A549 (cell line): ENCODE results near the gene UIMC1. TPM values are rescaled to one million over a fixed set of nuclear protein-coding genes. Genes with fewer than 3 reads are reported as not detected.

Experiments
- ATAC-seq, 2 experiments: fragments of 200-7000 bp in 1 of 2; fragments of >200 bp in 1 of 2; cut with Nextera tagmentation in 1 of 2; cut with Tn5 transposase in 1 of 2; 3 replicates each; pipeline versions ENCODE4 v1.8.0 to v1.9.1; 2018 to 2020; ENCODE audit warnings: mild to moderate bottlenecking in 1 of 2, moderate library complexity in 1 of 2
- CTCF ChIA-PET: fragments of 300-600 bp; sonication (Branson Sonifier 250); formaldehyde crosslinking; extraction: SDS; loops from one replicate; lab custom pipeline; 2021; ENCODE audit warnings: antibody characterized with exemption, inconsistent platforms; lab: Yijun Ruan, JAX
- POLR2A ChIA-PET: fragments of 350-600 bp; formaldehyde crosslinking; extraction: SDS; loops from one replicate; lab custom pipeline; 2021; ENCODE audit warnings: antibody characterized with exemption, inconsistent platforms; lab: Yijun Ruan, JAX
- DNase-seq, 2 experiments: peaks; one replicate each; pipeline versions ENCODE4 v3.0.0 to v3.0.0-alpha.2; 2011 to 2016; ENCODE audit warnings: low read depth in 1 of 2, low spot score in 1 of 2
- FAIRE-seq: peaks from 2 replicates; lab custom pipeline; 2011; peaks lifted over from hg19 to GRCh38; lab: Jason Lieb, UNC
- H3K27ac ChIP-seq, 2 experiments: fragments of >200 bp; sonication (Bioruptor Twin); formaldehyde crosslinking; 3 replicates each; pipeline ENCODE4 v1.5.1; 2016 to 2017
- H3K4me1 ChIP-seq: fragments of >200 bp; sonication (Bioruptor Twin); formaldehyde crosslinking; 3 replicates; pipeline ENCODE4 v1.6.1; 2016
- H3K4me2 ChIP-seq: fragments of >200 bp; sonication (Bioruptor Twin); formaldehyde crosslinking; 3 replicates; pipeline ENCODE4 v1.6.1; 2016
- H3K4me3 ChIP-seq: fragments of >200 bp; sonication (Bioruptor Twin); formaldehyde crosslinking; 3 replicates; pipeline ENCODE4 v1.5.1; 2016
- H3K9me3 ChIP-seq: fragments of >200 bp; sonication (Bioruptor Twin); formaldehyde crosslinking; 3 replicates; pipeline ENCODE4 v1.6.1; 2016
- CBX2 ChIP-seq: fragments of 200-600 bp; sonication (generic); IDR thresholded peaks from 2 replicates; pipeline ENCODE4 v1.6.1; 2016; ENCODE audit warnings: low read depth, mild to moderate bottlenecking, borderline replicate concordance
- EHMT2 ChIP-seq: fragments of 200-600 bp; sonication (generic); IDR thresholded peaks from 2 replicates; pipeline ENCODE4 v1.6.1; 2016; ENCODE audit warnings: antibody characterized with exemption, low read depth, mild to moderate bottlenecking, moderate library complexity
- HDAC2 ChIP-seq: fragments of 200-600 bp; sonication (generic); IDR thresholded peaks from 2 replicates; pipeline ENCODE4 v1.6.1; 2016
- HEYL ChIP-seq: fragments of 250-450 bp; sonication (Bioruptor Pico); IDR thresholded peaks from 2 replicates; pipeline ENCODE4 v1.8.0; 2021; ENCODE audit warnings: mild to moderate bottlenecking, moderate library complexity
- JUN ChIP-seq, 2 experiments: fragments of >200 bp; sonication (Bioruptor Twin); formaldehyde crosslinking; IDR thresholded peaks; 2 replicates in 1 of 2; 3 replicates in 1 of 2; pipeline ENCODE4 v1.6.1; 2016 to 2017
- MAZ ChIP-seq: fragments of 150-350 bp; IDR thresholded peaks from 2 replicates; pipeline ENCODE4 v1.6.1; 2014; ENCODE audit warnings: antibody characterized with exemption, low read depth, low read length, borderline replicate concordance
- NPAS2 ChIP-seq: fragments of 250-450 bp; sonication (Bioruptor Pico); IDR thresholded peaks from 2 replicates; pipeline ENCODE4 v1.8.0; 2022; ENCODE audit warnings: mild to moderate bottlenecking, moderate library complexity, borderline replicate concordance
- NR3C1 ChIP-seq: fragments of >200 bp; sonication (Bioruptor Twin); formaldehyde crosslinking; IDR thresholded peaks from 3 replicates; pipeline ENCODE4 v1.6.1; 2017
- PHF8 ChIP-seq: fragments of 200-600 bp; sonication (generic); IDR thresholded peaks from 2 replicates; pipeline ENCODE4 v1.6.1; 2016; ENCODE audit warnings: low read depth, mild to moderate bottlenecking, antibody characterized with exemption, moderate library complexity, borderline replicate concordance
- RNF2 ChIP-seq: fragments of 200-600 bp; sonication (generic); IDR thresholded peaks from 2 replicates; pipeline ENCODE4 v1.6.1; 2016; ENCODE audit warnings: low read depth, mild to moderate bottlenecking, antibody characterized with exemption, moderate library complexity, borderline replicate concordance
- ZNF302 ChIP-seq: fragments of 250-450 bp; sonication (Bioruptor Pico); IDR thresholded peaks from 2 replicates; pipeline ENCODE4 v1.9.0; 2021; ENCODE audit warnings: inconsistent platforms, mild to moderate bottlenecking, moderate library complexity
- ZSCAN20 ChIP-seq: fragments of 250-450 bp; sonication (Bioruptor Pico); IDR thresholded peaks from 2 replicates; pipeline ENCODE4 v1.8.0; 2022; ENCODE audit warnings: mild to moderate bottlenecking, moderate library complexity
- WGBS: methylation state at CpG from one replicate; pipeline ENCODE4 v1.1.6; 2017; ENCODE audit errors: missing lambda C conversion rate; 5-methylcytosine and 5-hydroxymethylcytosine counted together
- polyA plus RNA-seq, 4 experiments: library from polyadenylated mRNA; depleted of rRNA in 3 of 4; stranded (reverse); fragments of >200 nt; fragmentation: RNase III in 1 of 4; extraction: RNeasy Plus Mini Kit Qiagen cat#74134 plus additional on column Dnase treatment in 1 of 4; gene quantifications; 2 replicates in 3 of 4; 3 replicates in 1 of 4; pipeline ENCODE4 v1.2.3, GENCODE V29; 2011 to 2017
- TF ChIP-seq, protein P1 (sequence below): IDR thresholded peaks from 2 replicates; pipeline ENCODE4 v1.6.1; 2012
- TF ChIP-seq, protein P2 (sequence below): fragments of 250-450 bp; sonication (Bioruptor Pico); IDR thresholded peaks from 2 replicates; pipeline ENCODE4 v1.5.0; 2020; ENCODE audit warnings: low read depth, mild to moderate bottlenecking, moderate library complexity
- TF ChIP-seq, protein P3 (sequence below): fragments of >200 bp; sonication (Bioruptor Twin); formaldehyde crosslinking; IDR thresholded peaks from 3 replicates; pipeline ENCODE4 v1.5.1; 2016
- TF ChIP-seq, protein P4 (sequence below): fragments of 450-650 bp; IDR thresholded peaks from 2 replicates; pipeline ENCODE4 v1.6.1; 2014; ENCODE audit warnings: antibody characterized with exemption

UIMC1 gene
- polyA plus RNA-seq, 2 of the 4 experiments (the other 2 are of a cell fraction), result 47.8 to 52.5 TPM

DNA sequence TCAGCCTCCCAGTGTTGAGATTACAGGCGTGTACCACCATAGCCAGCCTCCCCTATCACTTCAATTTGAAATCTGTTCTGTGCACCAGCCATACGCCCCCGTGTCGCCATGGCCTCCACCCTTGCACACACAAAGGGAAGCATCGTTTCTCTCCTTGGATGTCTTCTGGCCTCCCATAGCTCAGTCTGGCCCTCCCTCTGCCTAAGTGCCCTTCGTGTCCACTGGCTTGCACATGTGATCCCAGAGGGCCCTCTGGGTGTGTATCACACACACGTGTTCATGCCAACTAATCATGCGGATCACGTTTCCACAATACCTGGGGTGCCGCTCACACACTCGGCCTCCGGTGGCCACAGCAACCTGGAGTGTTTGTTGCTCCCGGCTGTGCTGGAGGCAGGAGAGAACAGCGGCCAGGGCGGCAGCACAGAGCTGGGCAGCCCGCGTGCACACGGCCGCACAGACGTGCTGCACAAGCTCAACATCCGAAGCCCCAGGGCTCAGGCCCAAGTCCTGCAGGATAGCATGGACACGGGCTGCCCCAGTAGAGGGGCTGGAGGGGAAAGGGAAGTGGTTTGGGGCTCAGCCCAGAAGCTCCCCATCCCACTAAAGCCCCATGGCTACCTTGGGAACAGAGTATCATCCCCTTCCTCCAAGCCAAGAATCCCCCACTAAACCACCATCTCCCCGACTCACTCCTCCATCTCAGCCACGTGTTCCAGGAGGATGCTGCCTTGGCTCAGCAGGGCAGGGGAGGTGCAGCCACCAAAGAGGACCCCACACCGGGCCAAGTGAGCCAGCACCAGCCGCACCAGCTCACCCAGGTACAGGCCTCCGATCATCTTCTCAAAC, 118.3 kb downstream of the UIMC1 start:
- POLR2A ChIA-PET, result no interaction called here

DNA sequence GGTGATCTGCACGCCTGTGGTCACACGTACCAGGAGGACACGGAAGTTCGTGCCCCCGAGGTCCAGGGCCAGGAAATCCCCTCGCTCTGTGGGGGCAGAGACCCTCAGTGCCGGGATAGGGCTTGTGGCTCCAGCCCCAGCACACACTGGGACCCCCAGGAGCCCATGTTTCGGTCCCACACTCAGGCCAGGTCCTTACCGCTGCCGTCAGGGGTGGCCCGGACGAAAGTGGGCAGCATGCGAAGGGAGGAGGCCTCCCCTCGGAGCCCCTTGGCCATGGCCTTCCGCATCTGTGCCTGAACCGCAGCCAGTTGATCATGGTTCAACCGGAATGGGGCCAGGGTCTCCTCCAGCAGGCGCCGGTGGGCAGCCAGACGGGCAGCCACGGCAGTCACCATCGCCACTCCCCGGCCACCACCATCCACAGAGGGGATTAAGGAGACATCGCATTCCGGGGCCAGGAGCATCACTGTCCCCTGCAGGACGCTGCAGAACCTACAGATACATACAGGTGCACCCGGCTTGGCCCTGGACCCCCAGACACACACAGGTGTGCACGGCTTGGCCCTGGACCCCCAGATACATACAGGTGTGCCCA, 119.2 kb downstream of the UIMC1 start:
- TF ChIP-seq RNF2 (no peak), ZSCAN20 (CRISPR knock-in tag) (no peak), HDAC2 (no peak), CBX2 (no peak), EHMT2 (no peak)
- TF ChIP-seq, protein P1, sequence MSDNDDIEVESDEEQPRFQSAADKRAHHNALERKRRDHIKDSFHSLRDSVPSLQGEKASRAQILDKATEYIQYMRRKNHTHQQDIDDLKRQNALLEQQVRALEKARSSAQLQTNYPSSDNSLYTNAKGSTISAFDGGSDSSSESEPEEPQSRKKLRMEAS, result no peak
- TF ChIP-seq, protein P2, sequence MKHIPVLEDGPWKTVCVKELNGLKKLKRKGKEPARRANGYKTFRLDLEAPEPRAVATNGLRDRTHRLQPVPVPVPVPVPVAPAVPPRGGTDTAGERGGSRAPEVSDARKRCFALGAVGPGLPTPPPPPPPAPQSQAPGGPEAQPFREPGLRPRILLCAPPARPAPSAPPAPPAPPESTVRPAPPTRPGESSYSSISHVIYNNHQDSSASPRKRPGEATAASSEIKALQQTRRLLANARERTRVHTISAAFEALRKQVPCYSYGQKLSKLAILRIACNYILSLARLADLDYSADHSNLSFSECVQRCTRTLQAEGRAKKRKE (CRISPR knock-in tag), result no peak
- ChIA-PET POLR2A (no interaction called here), CTCF (interaction anchor here (0.6 to 1.6 kb wide), 3 partner anchors 15 to 1150 kb away, joined by 3 to 7 read pairs (median 4); no protein-coding TSS in a partner anchor)
- Histone ChIP-seq H3K4me2 (no peak overlapping the region), H3K4me3 (no peak overlapping the region), H3K4me1 (no peaks in the 10 kb centered on the region), H3K27ac (no peak overlapping the region), H3K9me3 (no peaks in the 10 kb centered on the region)
- DNase-seq (no peak), FAIRE-seq (no peak), ATAC-seq (0 out of 6 replicates have a peak, but pooled peaks of 1 of the 2 experiments have one; percentile 16)
- WGBS, result 67% methylated on average over 16 of the region's 28 CpGs

More for the DNA sequence above, 118.3 kb downstream of the UIMC1 start:
- 67% methylated on average over 25 of the region's 27 CpGs for WGBS
- H3K4me3 ChIP-seq, result no peak overlapping the region
- no peak overlapping the region for H3K4me2 ChIP-seq
- FAIRE-seq, result no peak
- CTCF ChIA-PET, result interaction anchor here (0.5 to 1.6 kb wide), 2 partner anchors 228 to 315 kb away, joined by 3 to 7 read pairs; no protein-coding TSS in a partner anchor
- H3K27ac ChIP-seq, result no peak overlapping the region
- H3K4me1 ChIP-seq, result no peaks in the 10 kb centered on the region
- DNase-seq, result no peak
- ATAC-seq, result no peak
- TF ChIP-seq MAZ (no peak), ZSCAN20 (CRISPR knock-in tag) (no peak), NPAS2 (CRISPR knock-in tag) (no peak), PHF8 (no peak), HDAC2 (no peak)
- TF ChIP-seq, protein P3, sequence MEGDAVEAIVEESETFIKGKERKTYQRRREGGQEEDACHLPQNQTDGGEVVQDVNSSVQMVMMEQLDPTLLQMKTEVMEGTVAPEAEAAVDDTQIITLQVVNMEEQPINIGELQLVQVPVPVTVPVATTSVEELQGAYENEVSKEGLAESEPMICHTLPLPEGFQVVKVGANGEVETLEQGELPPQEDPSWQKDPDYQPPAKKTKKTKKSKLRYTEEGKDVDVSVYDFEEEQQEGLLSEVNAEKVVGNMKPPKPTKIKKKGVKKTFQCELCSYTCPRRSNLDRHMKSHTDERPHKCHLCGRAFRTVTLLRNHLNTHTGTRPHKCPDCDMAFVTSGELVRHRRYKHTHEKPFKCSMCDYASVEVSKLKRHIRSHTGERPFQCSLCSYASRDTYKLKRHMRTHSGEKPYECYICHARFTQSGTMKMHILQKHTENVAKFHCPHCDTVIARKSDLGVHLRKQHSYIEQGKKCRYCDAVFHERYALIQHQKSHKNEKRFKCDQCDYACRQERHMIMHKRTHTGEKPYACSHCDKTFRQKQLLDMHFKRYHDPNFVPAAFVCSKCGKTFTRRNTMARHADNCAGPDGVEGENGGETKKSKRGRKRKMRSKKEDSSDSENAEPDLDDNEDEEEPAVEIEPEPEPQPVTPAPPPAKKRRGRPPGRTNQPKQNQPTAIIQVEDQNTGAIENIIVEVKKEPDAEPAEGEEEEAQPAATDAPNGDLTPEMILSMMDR, result no peak
- TF ChIP-seq, protein P4, sequence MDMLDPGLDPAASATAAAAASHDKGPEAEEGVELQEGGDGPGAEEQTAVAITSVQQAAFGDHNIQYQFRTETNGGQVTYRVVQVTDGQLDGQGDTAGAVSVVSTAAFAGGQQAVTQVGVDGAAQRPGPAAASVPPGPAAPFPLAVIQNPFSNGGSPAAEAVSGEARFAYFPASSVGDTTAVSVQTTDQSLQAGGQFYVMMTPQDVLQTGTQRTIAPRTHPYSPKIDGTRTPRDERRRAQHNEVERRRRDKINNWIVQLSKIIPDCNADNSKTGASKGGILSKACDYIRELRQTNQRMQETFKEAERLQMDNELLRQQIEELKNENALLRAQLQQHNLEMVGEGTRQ, result no peak
- H3K9me3 ChIP-seq, result no peaks in the 10 kb centered on the region

DNA sequence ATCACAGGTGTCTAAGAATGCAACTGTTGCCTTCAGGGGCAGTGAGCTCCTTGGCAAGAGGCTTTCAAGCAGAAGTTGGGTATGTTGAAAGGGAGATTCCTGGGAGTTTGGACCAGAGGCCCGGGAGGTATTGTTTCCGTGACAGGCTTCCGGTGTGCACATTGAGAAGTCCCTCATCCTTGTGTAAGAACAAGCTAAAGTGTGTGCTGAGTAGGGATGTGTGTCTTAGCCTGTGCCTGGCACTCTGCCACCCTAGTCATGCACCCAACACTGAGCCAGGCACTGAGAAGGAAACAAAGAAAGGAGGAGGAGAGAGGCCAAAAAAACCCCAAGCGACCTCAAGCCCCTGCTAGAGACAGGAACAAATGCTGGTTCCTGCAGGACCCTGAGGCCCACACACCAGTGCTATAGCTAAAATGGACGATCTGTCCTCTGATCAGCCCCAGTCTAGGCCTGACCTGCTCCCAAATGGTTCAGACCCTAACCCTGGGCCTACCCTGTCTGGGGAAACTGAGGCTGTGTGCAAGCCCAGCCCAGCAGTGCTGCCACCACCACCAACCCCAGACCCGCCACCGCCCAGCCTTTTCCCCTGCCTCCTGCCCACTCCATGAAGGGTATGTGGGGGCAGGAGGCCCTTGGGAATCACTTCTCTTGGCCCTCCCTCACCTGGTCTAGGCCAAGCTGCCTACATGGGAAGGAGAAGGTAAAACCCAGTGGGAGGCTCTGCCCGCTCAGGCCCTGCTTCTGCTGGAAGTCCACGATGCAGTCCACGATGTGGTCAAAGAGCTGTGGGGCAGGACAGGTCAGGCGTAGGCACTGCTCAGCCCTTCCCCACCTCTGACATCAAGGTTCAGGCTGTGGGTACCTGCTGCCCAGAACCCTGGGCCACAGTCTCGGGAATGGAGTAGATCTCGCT, 120.0 kb downstream of the UIMC1 start:
- FAIRE-seq (no peak), DNase-seq (no peak), ATAC-seq (no peak)
- no peaks in the 10 kb centered on the region for H3K9me3 ChIP-seq
- H3K4me3 ChIP-seq, result no peak overlapping the region
- 66% methylated on average over 11 of the region's 13 CpGs for WGBS
- POLR2A ChIA-PET, result no interaction called here
- TF ChIP-seq HEYL (CRISPR knock-in tag) (no peak), ZNF302 (CRISPR knock-in tag) (no peak), PHF8 (no peak), NR3C1 (no peak), JUN (IDR thresholded peaks at IDR 0.05) (no peak)
- TF ChIP-seq, protein P2 (CRISPR knock-in tag), result no peak
- no peak overlapping the region for H3K4me2 ChIP-seq
- no peak overlapping the region for H3K27ac ChIP-seq
- CTCF ChIA-PET, result interaction anchor here (0.7 to 1.6 kb wide), 3 partner anchors 225 to 307 kb away, joined by 3 to 7 read pairs (median 4); no protein-coding TSS in a partner anchor
- no peaks in the 10 kb centered on the region for H3K4me1 ChIP-seq
